Transverse colon (tissue), 3 donors: ENCODE results near the gene TPP2.

ENCODE experiments used
- EP300 ChIP-seq: sonication (generic); formaldehyde crosslinking; IDR thresholded peaks from one replicate; pipeline ENCODE4 v1.6.1; 2017; ENCODE audit warnings: antibody characterized with exemption, low read depth
- POLR2A ChIP-seq: fragments of 450-650 bp; IDR thresholded peaks from one replicate; pipeline ENCODE4 v1.6.1; 2016; ENCODE audit warnings: antibody characterized with exemption, mild to moderate bottlenecking, moderate library complexity
- TF ChIP-seq, protein P1 (sequence below), 5 experiments: fragments of 200-600 bp in 3 of 5; fragments of 450-650 bp in 2 of 5; sonication (generic) in 3 of 5; IDR thresholded peaks; 1 replicate in 2 of 5; 2 replicates in 3 of 5; pipeline ENCODE4 v1.5.1; 2016 to 2017; ENCODE audit warnings: antibody characterized with exemption in 5 of 5, inconsistent platforms in 3 of 5, mild to moderate bottlenecking in 2 of 5, moderate library complexity in 1 of 5

DNA sequence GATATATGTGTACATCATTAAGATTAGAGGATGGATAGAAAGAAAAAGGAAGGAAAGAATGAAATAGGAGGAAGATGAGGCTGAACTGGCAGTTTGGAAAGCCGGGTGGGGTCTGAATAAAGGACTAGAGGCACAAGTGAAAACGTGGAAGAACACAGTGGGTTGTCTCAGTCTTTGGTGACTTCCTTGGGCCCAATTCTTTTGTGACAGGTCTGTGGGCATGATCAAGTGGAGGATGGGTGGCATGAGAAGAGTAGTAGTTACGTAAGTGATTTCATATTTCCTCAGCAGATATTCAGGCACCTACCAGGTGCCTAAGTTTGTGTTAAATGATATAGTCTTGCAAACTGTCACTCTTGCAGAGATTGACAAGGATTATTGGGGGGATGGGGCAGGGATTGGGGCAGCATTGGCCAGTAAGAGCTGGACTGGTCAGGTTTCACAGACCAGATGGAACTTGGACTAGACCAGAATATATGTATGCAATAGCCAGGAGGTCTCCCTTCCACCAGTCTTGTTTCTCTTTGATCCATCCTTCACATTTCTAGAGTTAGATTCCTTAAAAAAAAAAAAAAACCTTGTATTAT, 2.7 kb downstream of the TPP2 start:
- TF ChIP-seq, protein P1, sequence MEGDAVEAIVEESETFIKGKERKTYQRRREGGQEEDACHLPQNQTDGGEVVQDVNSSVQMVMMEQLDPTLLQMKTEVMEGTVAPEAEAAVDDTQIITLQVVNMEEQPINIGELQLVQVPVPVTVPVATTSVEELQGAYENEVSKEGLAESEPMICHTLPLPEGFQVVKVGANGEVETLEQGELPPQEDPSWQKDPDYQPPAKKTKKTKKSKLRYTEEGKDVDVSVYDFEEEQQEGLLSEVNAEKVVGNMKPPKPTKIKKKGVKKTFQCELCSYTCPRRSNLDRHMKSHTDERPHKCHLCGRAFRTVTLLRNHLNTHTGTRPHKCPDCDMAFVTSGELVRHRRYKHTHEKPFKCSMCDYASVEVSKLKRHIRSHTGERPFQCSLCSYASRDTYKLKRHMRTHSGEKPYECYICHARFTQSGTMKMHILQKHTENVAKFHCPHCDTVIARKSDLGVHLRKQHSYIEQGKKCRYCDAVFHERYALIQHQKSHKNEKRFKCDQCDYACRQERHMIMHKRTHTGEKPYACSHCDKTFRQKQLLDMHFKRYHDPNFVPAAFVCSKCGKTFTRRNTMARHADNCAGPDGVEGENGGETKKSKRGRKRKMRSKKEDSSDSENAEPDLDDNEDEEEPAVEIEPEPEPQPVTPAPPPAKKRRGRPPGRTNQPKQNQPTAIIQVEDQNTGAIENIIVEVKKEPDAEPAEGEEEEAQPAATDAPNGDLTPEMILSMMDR (IDR thresholded peaks at IDR 0.05): no peak
- TF ChIP-seq POLR2A (no peak), EP300 (no peak)
